IMR-90 (cell line): ENCODE measurements around the gene KIF1B. TPM values are rescaled to one million over a fixed set of nuclear protein-coding genes. Genes with fewer than 3 reads are reported as not detected.

Experiments
- ATAC-seq: fragments of 200-7000 bp; cut with Tn5 transposase; 2 replicates; pipeline ENCODE4 v1.9.1; 2020; ENCODE audit warnings: low read depth, mild to moderate bottlenecking, moderate library complexity
- BruUV-seq: library from RNA; stranded (reverse); fragments of 400-500 nt; replicated peaks from 2 replicates; lab custom pipeline; 2021; lab: Mats Ljungman, UMichigan
- CTCF ChIA-PET: fragments of 300-600 bp; formaldehyde crosslinking; extraction: SDS; loops from one replicate; lab custom pipeline; 2021; ENCODE audit warnings: antibody characterized with exemption; lab: Yijun Ruan, JAX
- POLR2A ChIA-PET: fragments of 300-600 bp; sonication (Branson Sonifier 250); formaldehyde crosslinking; loops from one replicate; lab custom pipeline; 2022; ENCODE audit warnings: antibody characterized with exemption; ENCODE audit not compliant: unreplicated experiment; lab: Charles Lee
- DNase-seq: peaks from one replicate; pipeline ENCODE4 v3.0.0; 2013
- H2AFZ ChIP-seq: replicated peaks from 2 replicates; pipeline ENCODE3; 2013; ENCODE audit warnings: low read length, mild to moderate bottlenecking; ENCODE audit not compliant: poor library complexity
- H2AK5ac ChIP-seq: 2 replicates; pipeline ENCODE4 v1.6.1; 2013; ENCODE audit warnings: low read depth, low read length, inconsistent platforms
- H2AK9ac ChIP-seq: replicated peaks from 2 replicates; pipeline ENCODE3; 2013; ENCODE audit warnings: mild to moderate bottlenecking, low read depth, low read length, moderate library complexity; ENCODE audit not compliant: poor library complexity
- H2BK120ac ChIP-seq: 2 replicates; pipeline ENCODE4 v1.6.1; 2013; ENCODE audit warnings: low read depth, low read length, inconsistent platforms
- H2BK15ac ChIP-seq: 3 replicates; pipeline ENCODE4 v1.6.1; 2013; ENCODE audit warnings: low read depth, low read length, inconsistent platforms
- H2BK20ac ChIP-seq: 2 replicates; pipeline ENCODE4 v1.6.1; 2013; ENCODE audit warnings: low read depth, mild to moderate bottlenecking, inconsistent platforms, low read length, moderate library complexity
- H2BK5ac ChIP-seq: 2 replicates; pipeline ENCODE4 v1.6.1; 2013; ENCODE audit warnings: mild to moderate bottlenecking, low read depth, low read length, inconsistent platforms; ENCODE audit not compliant: poor library complexity, severe bottlenecking
- H3K14ac ChIP-seq: replicated peaks from 2 replicates; pipeline ENCODE4 v1.6.1; 2013; ENCODE audit warnings: low read depth, low read length, inconsistent platforms
- H3K18ac ChIP-seq: 2 replicates; pipeline ENCODE4 v1.6.1; 2013; ENCODE audit warnings: low read depth, low read length, control low read depth
- H3K23ac ChIP-seq: 2 replicates; pipeline ENCODE4 v1.6.1; 2013; ENCODE audit warnings: low read depth, low read length, inconsistent platforms
- H3K27ac ChIP-seq: 2 replicates; pipeline ENCODE4 v1.5.1; 2013; ENCODE audit warnings: mild to moderate bottlenecking, control low read depth, low read length; ENCODE audit not compliant: insufficient read depth
- H3K27me3 ChIP-seq: 2 replicates; pipeline ENCODE4 v1.6.1; 2013; ENCODE audit warnings: low read length; ENCODE audit not compliant: control insufficient read depth, insufficient read depth
- H3K36me3 ChIP-seq: 2 replicates; pipeline ENCODE4 v1.6.1; 2013; ENCODE audit warnings: low read length, mixed read lengths; ENCODE audit not compliant: control insufficient read depth, insufficient read depth
- H3K4ac ChIP-seq: 2 replicates; pipeline ENCODE4 v1.6.1; 2013; ENCODE audit warnings: low read depth, low read length, inconsistent platforms
- H3K4me1 ChIP-seq: 2 replicates; pipeline ENCODE4 v1.6.1; 2013; ENCODE audit warnings: low read length, mixed read lengths; ENCODE audit not compliant: control insufficient read depth, insufficient read depth
- H3K4me2 ChIP-seq: 2 replicates; pipeline ENCODE4 v1.6.1; 2013; ENCODE audit warnings: low read depth, mild to moderate bottlenecking, control low read depth, low read length, moderate library complexity
- H3K4me3 ChIP-seq: 2 replicates; pipeline ENCODE4 v1.5.1; 2013; ENCODE audit warnings: low read depth, mild to moderate bottlenecking, control low read depth, low read length, moderate library complexity; ENCODE audit not compliant: insufficient read depth
- H3K56ac ChIP-seq: 2 replicates; pipeline ENCODE4 v1.6.1; 2013; ENCODE audit warnings: low read length, inconsistent platforms; ENCODE audit not compliant: insufficient read depth; ENCODE audit errors: extremely low read depth
- H3K79me1 ChIP-seq, 2 experiments: 2 replicates each; pipeline ENCODE4 v1.6.1; 2013; ENCODE audit warnings: low read length in 2 of 2, inconsistent platforms in 1 of 2, low read depth in 1 of 2
- H3K9ac ChIP-seq: 2 replicates; pipeline ENCODE4 v1.6.1; 2013; ENCODE audit warnings: low read depth, low read length, control low read depth
- H3K9me1 ChIP-seq: 2 replicates; pipeline ENCODE4 v1.6.1; 2013; ENCODE audit warnings: low read length, inconsistent platforms; ENCODE audit not compliant: insufficient read depth
- H3K9me3 ChIP-seq: 2 replicates; pipeline ENCODE4 v1.6.1; 2013; ENCODE audit warnings: low read length; ENCODE audit not compliant: control insufficient read depth, insufficient read depth
- H4K20me1 ChIP-seq: 2 replicates; pipeline ENCODE4 v1.6.1; 2013; ENCODE audit warnings: low read length, inconsistent platforms; ENCODE audit not compliant: insufficient read depth
- H4K5ac ChIP-seq: 2 replicates; pipeline ENCODE4 v1.6.1; 2013; ENCODE audit warnings: mild to moderate bottlenecking, low read depth, low read length, control low read depth
- H4K8ac ChIP-seq, 2 experiments: 2 replicates each; pipeline ENCODE4 v1.6.1; 2013; ENCODE audit warnings: low read depth in 2 of 2, low read length in 2 of 2, control low read depth in 1 of 2, inconsistent platforms in 1 of 2
- H4K91ac ChIP-seq: 2 replicates; pipeline ENCODE4 v1.6.1; 2013; ENCODE audit warnings: low read depth, low read length, inconsistent platforms; ENCODE audit not compliant: insufficient read depth
- BHLHE40 ChIP-seq: fragments of 150-350 bp; IDR thresholded peaks from 2 replicates; pipeline ENCODE4 v1.6.1; 2016; ENCODE audit warnings: mild to moderate bottlenecking, low read depth, low read length
- CHD1 ChIP-seq: IDR thresholded peaks from 2 replicates; pipeline ENCODE4 v1.6.1; 2012; ENCODE audit warnings: low read depth, low read length, improper control_type of control experiment
- CTCF ChIP-seq: conservative IDR thresholded peaks from 2 replicates; pipeline ENCODE4 v1.5.1; 2012; ENCODE audit warnings: mild to moderate bottlenecking, low read depth, low read length, improper control_type of control experiment
- ELK1 ChIP-seq: fragments of 150-350 bp; IDR thresholded peaks from 2 replicates; pipeline ENCODE4 v1.6.1; 2016; ENCODE audit warnings: low read depth, mild to moderate bottlenecking, low read length, moderate library complexity, borderline replicate concordance
- FOS ChIP-seq: fragments of 150-350 bp; IDR thresholded peaks from 2 replicates; pipeline ENCODE4 v1.6.1; 2016; ENCODE audit warnings: low read depth, low read length
- MAFK ChIP-seq: IDR thresholded peaks from 2 replicates; pipeline ENCODE4 v1.6.1; 2012; ENCODE audit warnings: low read depth, low read length, improper control_type of control experiment
- MAZ ChIP-seq: IDR thresholded peaks from 2 replicates; pipeline ENCODE4 v1.6.1; 2012; ENCODE audit warnings: low read depth, mild to moderate bottlenecking, low read length, improper control_type of control experiment, moderate library complexity, borderline replicate concordance
- NFE2L2 ChIP-seq: fragments of 150-350 bp; IDR thresholded peaks from 2 replicates; pipeline ENCODE4 v1.6.1; 2016; ENCODE audit warnings: low read depth, mild to moderate bottlenecking, low read length
- POLR2A ChIP-seq: IDR thresholded peaks from 2 replicates; pipeline ENCODE4 v1.6.1; 2012; ENCODE audit warnings: mild to moderate bottlenecking, low read depth, low read length
- RAD21 ChIP-seq: IDR thresholded peaks from 2 replicates; pipeline ENCODE4 v1.6.1; 2012; ENCODE audit warnings: low read length, improper control_type of control experiment
- RCOR1 ChIP-seq: IDR thresholded peaks from 2 replicates; pipeline ENCODE4 v1.6.1; 2012; ENCODE audit warnings: mild to moderate bottlenecking, low read length, improper control_type of control experiment; ENCODE audit not compliant: insufficient replicate concordance
- WGBS, 2 experiments: methylation state at CpG; one replicate each; pipeline versions ENCODE4 v1.1.5 to v1.1.7; 2013; ENCODE audit warnings: missing lambda C conversion rate in 2 of 2; ENCODE audit not compliant: insufficient read length in 1 of 2; ENCODE audit errors: extremely low coverage in 2 of 2; 5-methylcytosine and 5-hydroxymethylcytosine counted together
- dilution Hi-C: fragments of 300-500 bp; cut with HindIII; formaldehyde crosslinking; loops from one replicate; pipeline ENCODE4 v1.14.3; 2018; ENCODE audit warnings: low sequenced_read_pairs; ENCODE audit not compliant: unreplicated experiment
- in situ Hi-C: fragments of 300-500 bp; cut with MboI; formaldehyde crosslinking; loops from 3 replicates; pipeline ENCODE4 v1.14.3; 2019; ENCODE audit warnings: low sequenced_read_pairs, inconsistent platforms, mixed read lengths
- intact Hi-C: fragments of 100-400 bp; cut with micrococcal nuclease; formaldehyde crosslinking; loops from 2 replicates; pipeline ENCODE4 v1.10.0; 2022
- polyA plus RNA-seq, 3 experiments: library from polyadenylated mRNA; depleted of rRNA; stranded (reverse); fragments of >200 nt; gene quantifications; 2 replicates each; pipeline ENCODE4 v1.2.3, GENCODE V29; 2012; ENCODE audit warnings: low replicate concordance in 1 of 3
- total RNA-seq: library from RNA; depleted of rRNA; stranded (reverse); fragments of >200 nt; gene quantifications from 2 replicates; pipeline ENCODE4 v1.2.3, GENCODE V29; 2012

The KIF1B gene
- total and polyA plus RNA-seq, 2 of the 4 experiments (the other 2 are of a cell fraction), result 13.0 to 21.1 TPM

GRCh38 chr1:10337436-10337835 is 127.1 kb downstream of the KIF1B start:
- Histone ChIP-seq H3K36me3 (peaks cover 14% of the 10 kb centered on the region), H2BK20ac (no peak overlapping the region), H2BK15ac (no peak overlapping the region), H4K5ac (no peak overlapping the region), H2AFZ (no peak overlapping the region), H3K4me2 (no peak overlapping the region), H3K18ac (no peak overlapping the region), H3K56ac (no peak overlapping the region), H2BK120ac (no peak overlapping the region), H3K9ac (no peak overlapping the region), H2AK5ac (no peak overlapping the region), H3K14ac (no peak overlapping the region), H3K79me1 (no peaks in the 10 kb centered on the region), H3K27ac (no peak overlapping the region), H2BK5ac (no peak overlapping the region), H3K27me3 (no peaks in the 10 kb centered on the region), H3K4me1 (peaks cover 5% of the 10 kb centered on the region), H3K23ac (no peak overlapping the region), H4K20me1 (no peaks in the 10 kb centered on the region), H3K9me1 (0 out of 2 replicates have a peak, but pooled peaks cover 2% of the 10 kb centered on the region), H4K91ac (no peak overlapping the region), H3K4ac (no peak overlapping the region), H3K4me3 (no peak overlapping the region), H2AK9ac (no peak overlapping the region), H4K8ac (no peak overlapping the region), H3K9me3 (no peaks in the 10 kb centered on the region)
- no peak for TF ChIP-seq NFE2L2
- TF ChIP-seq POLR2A, result no peak
- TF ChIP-seq BHLHE40, result no peak
- no peak for TF ChIP-seq MAFK
- no peak for TF ChIP-seq ELK1
- no peak for TF ChIP-seq CHD1
- TF ChIP-seq CTCF, result no peak
- TF ChIP-seq RAD21, result no peak
- TF ChIP-seq RCOR1, result no peak
- no peak for TF ChIP-seq FOS
- TF ChIP-seq MAZ, result no peak
- dilution Hi-C loops (no loop called here), intact Hi-C loops (loop anchor here (5.0 to 10.0 kb wide), 2 partner anchors 180 to 383 kb away; no protein-coding TSS in a partner anchor), in situ Hi-C loops (no loop called here)
- no TSS peak for BruUV-seq
- no CpG with 5 or more reads among the region's 3 CpGs for WGBS, 2 experiments
- ChIA-PET POLR2A (no interaction called here), CTCF (interaction anchor here (1.8 kb wide), 1 partner anchor 127 kb away, joined by 8 read pairs; the partner anchor contains the start of gene KIF1B)
- DNase-seq (no peak), ATAC-seq (no peak)
